ENCODE results near the gene TMEM9B.

DNA sequence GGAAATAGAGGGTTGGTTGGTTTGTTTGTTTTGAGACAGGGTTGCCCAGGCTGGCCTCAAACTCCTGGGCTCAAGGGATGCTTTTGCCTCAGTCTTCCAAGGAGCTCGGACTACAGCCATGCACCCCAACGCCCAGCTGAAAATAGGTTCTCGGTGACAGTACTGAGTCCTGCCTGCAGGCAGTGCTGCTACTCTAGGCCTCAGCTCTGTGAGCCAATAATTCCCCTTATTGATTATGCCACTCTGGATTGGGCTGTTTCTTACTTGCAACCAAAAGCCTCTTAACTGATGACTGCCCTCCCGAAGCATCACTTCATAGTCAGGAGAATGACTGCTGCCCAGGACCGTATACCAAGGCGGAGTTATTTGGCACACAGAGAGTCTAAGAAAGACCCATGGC lies 30.3 kb downstream of the TMEM9B start:
- TF ChIP-seq POLR2AphosphoS5 (IDR thresholded peaks at IDR 0.05; ENCODE audit: low read depth, low read length) (no peak), SIN3A (IDR thresholded peaks at IDR 0.05; ENCODE audit: borderline replicate concordance, insufficient read depth, low read length) (no peak)

Measured in PFSK-1 (cell line).